Loucy (cell line): ENCODE measurements around the gene IGF2BP3.

ENCODE experiments used
- CTCF ChIP-seq: fragments of 200-600 bp; sonication (generic); conservative IDR thresholded peaks from 2 replicates; pipeline ENCODE4 v1.5.1; 2014; ENCODE audit warnings: mild to moderate bottlenecking, antibody characterized with exemption, low read length
- EZH2phosphoT487 ChIP-seq: fragments of 200-600 bp; IDR thresholded peaks from 2 replicates; pipeline ENCODE4 v1.6.1; 2018; ENCODE audit warnings: antibody characterized with exemption, mild to moderate bottlenecking, moderate library complexity, borderline replicate concordance

- TF ChIP-seq CTCF (no peak), EZH2phosphoT487 (no peak)
These were observed 59.7 kb downstream of the IGF2BP3 start for GRCh38 chr7:23410446-23411183.
